ENCODE measurements around the gene GIMAP2.

- no peak for TF ChIP-seq TOX (CRISPR knock-in tag; IDR thresholded peaks at IDR 0.05; ENCODE audit: borderline replicate concordance)
- TF ChIP-seq, protein P1, sequence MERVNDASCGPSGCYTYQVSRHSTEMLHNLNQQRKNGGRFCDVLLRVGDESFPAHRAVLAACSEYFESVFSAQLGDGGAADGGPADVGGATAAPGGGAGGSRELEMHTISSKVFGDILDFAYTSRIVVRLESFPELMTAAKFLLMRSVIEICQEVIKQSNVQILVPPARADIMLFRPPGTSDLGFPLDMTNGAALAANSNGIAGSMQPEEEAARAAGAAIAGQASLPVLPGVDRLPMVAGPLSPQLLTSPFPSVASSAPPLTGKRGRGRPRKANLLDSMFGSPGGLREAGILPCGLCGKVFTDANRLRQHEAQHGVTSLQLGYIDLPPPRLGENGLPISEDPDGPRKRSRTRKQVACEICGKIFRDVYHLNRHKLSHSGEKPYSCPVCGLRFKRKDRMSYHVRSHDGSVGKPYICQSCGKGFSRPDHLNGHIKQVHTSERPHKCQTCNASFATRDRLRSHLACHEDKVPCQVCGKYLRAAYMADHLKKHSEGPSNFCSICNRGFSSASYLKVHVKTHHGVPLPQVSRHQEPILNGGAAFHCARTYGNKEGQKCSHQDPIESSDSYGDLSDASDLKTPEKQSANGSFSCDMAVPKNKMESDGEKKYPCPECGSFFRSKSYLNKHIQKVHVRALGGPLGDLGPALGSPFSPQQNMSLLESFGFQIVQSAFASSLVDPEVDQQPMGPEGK (CRISPR knock-in tag; IDR thresholded peaks at IDR 0.05; ENCODE audit: borderline replicate concordance): no peak
- no peak for TF ChIP-seq ZFP3 (CRISPR knock-in tag; IDR thresholded peaks at IDR 0.05)
- TF ChIP-seq, protein P2, sequence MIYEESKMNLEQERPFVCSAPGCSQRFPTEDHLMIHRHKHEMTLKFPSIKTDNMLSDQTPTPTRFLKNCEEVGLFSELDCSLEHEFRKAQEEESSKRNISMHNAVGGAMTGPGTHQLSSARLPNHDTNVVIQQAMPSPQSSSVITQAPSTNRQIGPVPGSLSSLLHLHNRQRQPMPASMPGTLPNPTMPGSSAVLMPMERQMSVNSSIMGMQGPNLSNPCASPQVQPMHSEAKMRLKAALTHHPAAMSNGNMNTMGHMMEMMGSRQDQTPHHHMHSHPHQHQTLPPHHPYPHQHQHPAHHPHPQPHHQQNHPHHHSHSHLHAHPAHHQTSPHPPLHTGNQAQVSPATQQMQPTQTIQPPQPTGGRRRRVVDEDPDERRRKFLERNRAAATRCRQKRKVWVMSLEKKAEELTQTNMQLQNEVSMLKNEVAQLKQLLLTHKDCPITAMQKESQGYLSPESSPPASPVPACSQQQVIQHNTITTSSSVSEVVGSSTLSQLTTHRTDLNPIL (CRISPR knock-in tag; IDR thresholded peaks at IDR 0.05; ENCODE audit: low read depth): no peak
- no peak for TF ChIP-seq ZNF565 (CRISPR knock-in tag; conservative IDR thresholded peaks at IDR 0.05; ENCODE audit: low read depth)
- TF ChIP-seq PPARA (CRISPR knock-in tag; IDR thresholded peaks at IDR 0.05; ENCODE audit: borderline replicate concordance): no peak
- no peak for TF ChIP-seq GLIS3 (CRISPR knock-in tag; IDR thresholded peaks at IDR 0.05)
- no peak for TF ChIP-seq TCF4 (CRISPR knock-in tag; IDR thresholded peaks at IDR 0.05; ENCODE audit: borderline replicate concordance)
- no peak for TF ChIP-seq ZFP30 (CRISPR knock-in tag; IDR thresholded peaks at IDR 0.05)
- TF ChIP-seq ZNF70 (CRISPR knock-in tag; IDR thresholded peaks at IDR 0.05): no peak
- no peak for TF ChIP-seq SNAI2 (CRISPR knock-in tag; IDR thresholded peaks at IDR 0.05)
- TF ChIP-seq, protein P3, sequence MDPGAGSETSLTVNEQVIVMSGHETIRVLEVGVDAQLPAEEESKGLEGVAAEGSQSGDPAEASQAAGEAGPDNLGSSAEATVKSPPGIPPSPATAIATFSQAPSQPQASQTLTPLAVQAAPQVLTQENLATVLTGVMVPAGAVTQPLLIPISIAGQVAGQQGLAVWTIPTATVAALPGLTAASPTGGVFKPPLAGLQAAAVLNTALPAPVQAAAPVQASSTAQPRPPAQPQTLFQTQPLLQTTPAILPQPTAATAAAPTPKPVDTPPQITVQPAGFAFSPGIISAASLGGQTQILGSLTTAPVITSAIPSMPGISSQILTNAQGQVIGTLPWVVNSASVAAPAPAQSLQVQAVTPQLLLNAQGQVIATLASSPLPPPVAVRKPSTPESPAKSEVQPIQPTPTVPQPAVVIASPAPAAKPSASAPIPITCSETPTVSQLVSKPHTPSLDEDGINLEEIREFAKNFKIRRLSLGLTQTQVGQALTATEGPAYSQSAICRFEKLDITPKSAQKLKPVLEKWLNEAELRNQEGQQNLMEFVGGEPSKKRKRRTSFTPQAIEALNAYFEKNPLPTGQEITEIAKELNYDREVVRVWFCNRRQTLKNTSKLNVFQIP (CRISPR knock-in tag; IDR thresholded peaks at IDR 0.05; ENCODE audit: borderline replicate concordance, low read depth): no peak
- no peak for TF ChIP-seq RARB (CRISPR knock-in tag; IDR thresholded peaks at IDR 0.05)
These were observed 54.5 kb downstream of the GIMAP2 start for GRCh38 chr7:150740053-150740452.
